ENCODE results near the gene PF4V1.

Gene PF4V1

GRCh38 chr4:73894001-73894400 is 40.9 kb downstream of the PF4V1 start:
- TF ChIP-seq CTCF (IDR thresholded peaks at IDR 0.05; ENCODE audit: low read length) (no peak), EZH2 (IDR thresholded peaks at IDR 0.05; ENCODE audit: borderline replicate concordance, low read length) (no peak)
- Histone ChIP-seq H3K79me2 (ENCODE audit: insufficient read depth, low read length) (no peaks in the 10 kb centered on the region), H3K4me2 (ENCODE audit: low read length) (no peak overlapping the region), H3K9ac (ENCODE audit: low read length) (no peak overlapping the region), H3K4me3 (ENCODE audit: low read depth, low read length, poor library complexity, severe bottlenecking) (no peak overlapping the region), H2AFZ (ENCODE audit: low read length) (no peak overlapping the region), H3K36me3 (ENCODE audit: insufficient read depth, low read length) (no peaks in the 10 kb centered on the region), H3K27ac (ENCODE audit: low read depth, low read length, poor library complexity, severe bottlenecking) (no peak overlapping the region), H3K9me2 (ENCODE audit: low read depth, low read length) (no peaks in the 10 kb centered on the region), H3K27me3 (ENCODE audit: insufficient read depth, low read length) (no peaks in the 10 kb centered on the region), H3K9me3 (ENCODE audit: low read length) (no peaks in the 10 kb centered on the region), H4K20me1 (ENCODE audit: insufficient read depth, low read length) (no peaks in the 10 kb centered on the region), H3K4me1 (ENCODE audit: insufficient read depth, low read length, severe bottlenecking) (no peaks in the 10 kb centered on the region), H3F3A (ENCODE audit: insufficient read depth, low read length) (no peaks in the 10 kb centered on the region)

- H3K9me2 ChIP-seq (ENCODE audit: low read depth, low read length) = no peaks in the 10 kb centered on the region
Measured at GRCh38 chr4:73895201-73896175, 42.4 kb downstream of the PF4V1 start.

GRCh38 chr4:73896416-73896815 is 43.3 kb downstream of the PF4V1 start:
- TF ChIP-seq EZH2 (IDR thresholded peaks at IDR 0.05; ENCODE audit: borderline replicate concordance, low read length) = no peak
- TF ChIP-seq CTCF (IDR thresholded peaks at IDR 0.05; ENCODE audit: low read length) = no peak
- H3K27me3 ChIP-seq (ENCODE audit: insufficient read depth, low read length) = no peaks in the 10 kb centered on the region
- no peaks in the 10 kb centered on the region for H3F3A ChIP-seq (ENCODE audit: insufficient read depth, low read length)
- H3K9me2 ChIP-seq (ENCODE audit: low read depth, low read length) = no peaks in the 10 kb centered on the region
- H3K9ac ChIP-seq (ENCODE audit: low read length) = no peak overlapping the region
- H3K36me3 ChIP-seq (ENCODE audit: insufficient read depth, low read length) = no peaks in the 10 kb centered on the region
- no peaks in the 10 kb centered on the region for H3K9me3 ChIP-seq (ENCODE audit: low read length)
- H4K20me1 ChIP-seq (ENCODE audit: insufficient read depth, low read length) = no peaks in the 10 kb centered on the region
- H3K4me2 ChIP-seq (ENCODE audit: low read length) = no peak overlapping the region
- no peaks in the 10 kb centered on the region for H3K79me2 ChIP-seq (ENCODE audit: insufficient read depth, low read length)
- no peak overlapping the region for H2AFZ ChIP-seq (ENCODE audit: low read length)
- H3K27ac ChIP-seq (ENCODE audit: low read depth, low read length, poor library complexity, severe bottlenecking) = no peak overlapping the region
- H3K4me1 ChIP-seq (ENCODE audit: insufficient read depth, low read length, severe bottlenecking) = no peaks in the 10 kb centered on the region
- H3K4me3 ChIP-seq (ENCODE audit: low read depth, low read length, poor library complexity, severe bottlenecking) = no peak overlapping the region

More at GRCh38 chr4:73895201-73896175, 42.4 kb downstream of the PF4V1 start:
- Histone ChIP-seq H3K36me3 (ENCODE audit: insufficient read depth, low read length) (no peaks in the 10 kb centered on the region), H3K9me3 (ENCODE audit: low read length) (no peaks in the 10 kb centered on the region), H2AFZ (ENCODE audit: low read length) (no peak overlapping the region), H4K20me1 (ENCODE audit: insufficient read depth, low read length) (no peaks in the 10 kb centered on the region), H3K79me2 (ENCODE audit: insufficient read depth, low read length) (no peaks in the 10 kb centered on the region), H3K27ac (ENCODE audit: low read depth, low read length, poor library complexity, severe bottlenecking) (no peak overlapping the region), H3K4me1 (ENCODE audit: insufficient read depth, low read length, severe bottlenecking) (no peaks in the 10 kb centered on the region), H3K27me3 (ENCODE audit: insufficient read depth, low read length) (no peaks in the 10 kb centered on the region), H3K4me3 (ENCODE audit: low read depth, low read length, poor library complexity, severe bottlenecking) (no peak overlapping the region), H3K9ac (ENCODE audit: low read length) (no peak overlapping the region), H3F3A (ENCODE audit: insufficient read depth, low read length) (no peaks in the 10 kb centered on the region), H3K4me2 (ENCODE audit: low read length) (no peak overlapping the region)
- no peak for TF ChIP-seq CTCF (IDR thresholded peaks at IDR 0.05; ENCODE audit: low read length)
- no peak for TF ChIP-seq EZH2 (IDR thresholded peaks at IDR 0.05; ENCODE audit: borderline replicate concordance, low read length)
